ENCODE data around the gene MPZL1.

DNA sequence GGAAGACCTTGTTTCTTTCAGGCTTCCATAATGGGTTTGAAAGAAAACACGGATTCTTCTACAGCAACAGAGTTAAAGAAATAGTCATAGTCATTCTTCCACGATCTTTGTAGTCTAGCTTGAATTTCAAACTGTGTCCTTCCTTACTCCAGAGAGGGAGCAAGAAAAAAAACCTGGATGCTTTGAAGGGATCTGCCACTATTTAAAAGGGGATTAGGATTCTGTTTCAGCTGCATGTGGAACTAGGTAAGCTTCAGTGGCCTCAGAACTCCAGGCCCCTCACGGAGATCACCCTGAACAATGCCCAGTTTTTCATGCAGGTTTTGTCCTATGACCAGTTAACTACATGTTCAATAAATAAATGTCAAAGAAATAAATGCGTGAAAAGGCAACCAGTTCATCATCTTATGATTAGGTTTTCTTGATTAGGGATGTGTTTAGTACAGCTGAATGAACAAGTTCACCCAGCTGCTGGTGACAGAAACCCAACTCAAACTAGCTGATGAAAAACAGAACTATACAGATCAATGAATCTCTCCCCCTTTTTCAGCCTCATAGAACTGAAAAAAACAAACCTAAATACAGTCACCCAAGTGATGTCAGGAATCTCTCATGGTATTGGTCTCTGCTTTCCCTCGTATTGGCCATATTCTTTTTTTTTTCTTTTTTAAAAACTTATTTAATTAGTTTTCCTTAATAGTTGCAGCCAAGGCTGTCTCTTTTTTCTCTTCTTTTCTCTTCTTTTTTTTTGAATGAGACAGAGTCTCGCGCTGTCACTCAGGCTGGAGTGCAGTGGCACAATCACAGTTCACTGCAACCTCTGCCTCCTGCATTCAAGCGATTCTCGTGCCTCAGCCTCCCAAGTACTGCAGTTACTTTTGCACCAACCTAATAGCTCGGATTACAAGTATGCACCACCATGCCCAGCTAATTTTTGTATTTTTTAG lies 14.6 kb upstream of the MPZL1 start:
- TF ChIP-seq CTCF (IDR thresholded peaks at IDR 0.05) (no peak), POLR2A (IDR thresholded peaks at IDR 0.05) (no peak)

All from ovary (tissue), 3 donors.